ENCODE results near the gene PGD.
A peak's percentile ranks its signal among the peaks of the same experiment; 100 is the strongest.
"Not testable (repeated sequence)": the region's sequence is repeated elsewhere in the genome, so short reads cannot be mapped to it uniquely, and the experiment has no call there.

PGD gene

DNA sequence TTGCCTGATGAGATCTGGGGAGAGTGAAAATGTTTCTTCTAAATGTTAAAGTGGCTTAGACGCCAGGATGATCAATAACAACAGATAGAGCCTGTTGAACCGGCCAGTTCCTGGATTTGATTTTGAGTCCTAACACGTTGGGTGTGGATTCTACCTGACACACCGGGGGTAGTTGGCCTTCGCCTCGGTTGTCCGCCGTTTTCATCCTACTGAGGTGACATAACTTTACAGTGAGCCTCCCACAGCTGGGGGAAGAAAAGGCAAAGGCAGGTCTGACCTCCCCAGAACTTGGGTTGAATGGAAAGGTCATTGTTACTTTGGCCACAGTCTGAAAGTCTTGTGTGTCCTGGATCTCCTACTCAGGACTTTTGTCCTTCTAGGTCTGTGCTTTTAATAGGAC, 1.1 kb downstream of the PGD start:
- no peak for DNase-seq

DNA sequence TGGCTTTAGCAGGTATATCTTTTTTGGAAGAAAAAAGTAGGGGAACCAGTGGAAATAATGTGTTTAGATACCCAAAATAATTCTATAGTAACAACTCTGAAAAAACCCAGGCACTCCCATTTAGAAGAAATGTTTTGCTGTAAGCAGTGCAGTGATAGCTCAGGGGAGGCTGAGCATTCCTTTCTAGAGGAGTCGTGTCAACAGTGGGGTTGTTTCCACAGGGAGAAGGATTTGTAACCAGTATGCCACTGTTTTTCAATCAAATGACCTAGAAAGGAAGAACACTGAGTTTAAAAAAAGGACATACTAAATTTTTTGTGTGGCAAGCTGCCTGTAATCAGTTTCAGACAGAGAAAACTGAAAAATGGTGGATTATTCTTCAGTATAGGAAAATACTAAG, 2.4 kb downstream of the PGD start:
- no peak for DNase-seq

DNA sequence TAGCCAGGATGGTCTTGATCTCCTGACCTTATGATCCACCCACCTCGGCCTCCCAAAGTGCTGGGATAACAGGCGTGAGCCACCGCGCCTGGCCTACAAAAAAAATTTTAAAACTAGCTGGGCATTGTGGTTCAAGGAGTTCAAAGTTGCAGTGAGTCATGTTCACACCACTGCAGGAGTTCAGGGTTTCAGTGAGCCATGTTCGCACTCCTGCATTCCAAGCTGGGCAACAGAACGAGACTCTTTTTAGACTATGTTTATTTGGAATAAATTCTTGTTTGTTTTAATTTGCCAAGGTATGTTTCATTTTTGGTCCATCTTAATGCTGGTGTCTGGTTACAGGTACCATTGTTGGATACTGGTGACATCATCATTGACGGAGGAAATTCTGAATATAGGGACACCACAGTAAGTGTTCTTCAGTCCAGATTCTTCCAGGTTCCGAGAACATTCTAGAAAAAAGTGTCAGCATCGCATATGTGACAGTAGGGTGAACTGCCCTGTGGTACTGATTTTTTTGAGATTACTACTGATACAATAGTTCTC, 3.9 kb downstream of the PGD start:
- no peak for DNase-seq

DNA sequence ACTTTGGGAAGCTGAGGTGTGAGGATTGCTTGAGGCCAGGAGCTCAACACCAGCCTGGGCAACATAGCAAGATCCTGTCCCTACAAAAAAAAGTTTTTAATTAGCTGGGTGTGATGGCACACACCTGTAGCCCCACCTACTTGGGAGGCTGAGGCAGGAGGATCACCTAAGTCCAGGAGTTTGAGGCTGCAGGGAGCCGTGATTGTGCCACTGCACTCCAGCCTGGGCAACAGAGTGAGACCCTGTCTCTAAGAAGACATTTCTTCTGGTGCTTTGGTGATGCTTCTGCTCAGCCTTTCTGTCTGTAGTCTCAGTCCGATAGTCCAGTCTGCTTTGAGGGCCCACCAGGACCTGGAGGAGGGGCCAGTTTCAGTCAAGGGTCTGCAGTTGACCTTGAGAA, 8.3 kb downstream of the PGD start:
- no peak for DNase-seq

GRCh38 chr1:10415211-10415930, 16.5 kb downstream of the PGD start:
- no peak for DNase-seq

DNA sequence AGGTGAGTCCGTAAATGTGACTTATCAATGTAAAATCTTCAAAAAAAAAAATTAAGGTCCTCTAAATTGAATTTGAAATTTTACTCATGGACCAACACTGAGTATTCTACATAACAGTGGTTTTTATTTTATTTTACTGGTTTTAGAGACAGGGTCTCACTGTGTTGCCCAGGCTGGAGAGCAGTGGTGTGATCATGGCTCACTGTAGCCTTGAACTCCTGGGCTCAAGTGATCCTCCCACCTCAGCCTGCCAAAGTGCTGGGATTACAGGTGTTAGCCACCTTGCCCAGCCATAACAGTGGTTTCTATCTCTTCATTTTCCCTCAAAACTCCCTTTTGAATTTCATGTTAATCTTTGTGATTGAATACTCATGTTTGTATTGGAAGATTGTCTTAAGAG, 17.1 kb downstream of the PGD start:
- DNase-seq, result not testable (repeated sequence)

DNA sequence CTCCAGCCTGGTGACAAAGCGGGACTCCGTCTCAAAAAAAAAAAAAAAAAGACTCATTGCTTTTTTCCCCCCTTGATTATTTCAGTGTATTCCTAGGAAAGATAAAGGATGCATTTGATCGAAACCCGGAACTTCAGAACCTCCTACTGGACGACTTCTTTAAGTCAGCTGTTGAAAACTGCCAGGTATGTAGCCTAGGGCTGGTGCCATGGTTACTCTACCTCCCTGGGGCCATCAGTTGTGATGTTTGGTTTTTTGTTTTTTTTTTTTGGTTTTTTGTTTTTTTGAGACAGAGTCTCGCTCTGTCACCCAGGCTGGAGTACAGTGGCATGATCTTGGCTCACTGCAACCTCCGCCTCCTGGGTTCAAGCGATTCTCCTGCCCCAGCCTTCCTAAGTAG, 19.9 kb downstream of the PGD start:
- not testable (repeated sequence) for DNase-seq

- no peak for DNase-seq
Observed at GRCh38 chr1:10419351-10419750, 20.5 kb downstream of the PGD start.

DNA sequence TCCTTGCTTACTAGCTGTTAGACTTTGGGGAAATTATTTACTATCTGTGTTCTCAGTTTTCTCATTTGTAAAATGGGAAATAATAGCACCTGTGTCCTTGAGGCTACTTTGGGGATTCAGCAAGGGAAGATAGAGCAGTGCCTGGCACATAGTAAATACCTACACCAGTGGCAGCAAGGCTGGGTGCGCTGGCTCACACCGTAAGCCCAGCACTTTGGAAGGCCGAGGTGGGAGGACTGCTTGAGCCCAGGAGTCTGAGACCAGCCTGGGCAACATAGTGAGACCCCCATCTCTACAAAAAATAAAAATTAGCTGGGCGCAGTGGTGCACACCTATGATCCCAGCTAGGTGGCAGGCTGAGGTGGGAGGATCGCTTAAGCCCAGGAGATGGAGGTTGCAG, 22.8 kb downstream of the PGD start:
- DNase-seq, result no peak

DNA sequence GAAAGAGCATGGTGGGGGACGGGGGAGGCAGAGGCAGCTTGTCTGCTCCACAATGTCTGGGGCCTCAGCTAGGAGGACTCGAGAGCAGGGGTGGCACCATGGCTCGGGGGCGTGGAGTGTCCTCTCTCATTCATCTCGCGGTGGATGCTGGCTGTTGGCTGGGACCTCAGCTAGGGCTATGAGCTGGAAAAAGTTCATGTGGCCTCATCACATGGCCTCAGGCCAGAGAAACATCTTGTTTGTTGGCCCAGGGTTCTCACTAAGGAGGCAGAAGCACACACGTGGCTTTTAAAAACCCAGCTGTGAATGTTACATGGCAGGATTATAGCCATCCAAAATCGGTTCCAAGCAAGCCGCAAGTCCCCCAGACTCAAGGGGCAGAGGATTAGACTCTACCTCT, 25.2 kb downstream of the PGD start:
- DNase-seq, result no peak

DNA sequence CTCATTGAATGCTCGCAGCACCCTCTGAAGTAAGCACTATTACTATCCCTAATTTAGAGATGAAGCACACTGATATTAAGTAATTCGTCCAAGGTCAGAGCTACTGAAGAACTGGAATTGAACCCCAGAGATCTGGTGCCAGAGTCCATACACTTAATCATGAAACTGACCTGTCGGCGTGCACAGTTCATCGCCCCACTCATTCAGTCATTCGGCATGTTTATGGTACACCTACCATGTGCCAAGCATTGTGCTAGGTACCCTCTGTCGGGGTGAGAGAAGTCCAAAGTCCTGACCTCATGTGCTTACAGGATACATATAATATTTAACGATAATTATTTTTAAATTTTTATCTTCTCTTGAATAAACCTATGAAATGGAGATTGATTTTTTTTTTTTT, 25.8 kb downstream of the PGD start:
- no peak for DNase-seq

DNA sequence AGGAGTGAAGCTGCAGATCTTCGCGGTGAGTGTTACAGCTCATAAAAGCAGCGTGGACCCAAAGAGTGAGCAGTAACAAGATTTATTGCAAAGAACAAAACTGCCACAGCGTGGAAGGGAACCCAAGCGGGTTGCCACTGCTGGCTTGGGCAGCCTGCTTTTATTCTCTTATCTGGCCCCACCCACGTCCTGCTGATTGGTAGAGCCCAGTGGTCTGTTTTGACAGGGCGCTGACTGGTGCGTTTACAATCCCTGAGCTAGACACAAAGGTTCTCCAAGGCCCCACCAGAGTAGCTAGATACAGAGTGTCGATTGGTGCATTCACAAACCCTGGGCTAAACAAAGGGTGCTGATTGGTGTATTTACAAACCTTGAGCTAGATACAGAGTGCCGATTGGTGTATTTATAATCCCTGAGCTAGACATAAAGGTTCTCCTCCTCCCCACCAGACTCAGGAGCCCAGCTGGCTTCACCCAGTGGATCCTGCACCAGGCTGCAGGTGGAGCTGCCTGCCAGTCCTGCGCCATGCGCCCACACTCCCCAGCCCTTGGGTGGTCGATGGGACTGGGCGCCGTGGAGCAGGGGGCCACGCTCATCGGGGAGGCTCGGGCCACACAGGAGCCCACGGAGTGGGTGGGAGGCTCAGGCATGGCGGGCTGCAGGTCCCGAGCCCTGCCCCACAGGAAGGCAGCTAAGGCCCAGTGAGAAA, 27.1 kb downstream of the PGD start:
- DNase-seq, result not testable (repeated sequence)

- DNase-seq, result not testable (repeated sequence)
Observed at GRCh38 chr1:10426535-10426848, 27.6 kb downstream of the PGD start.

- DNase-seq, result no peak
Observed at GRCh38 chr1:10428984-10429383, 30.1 kb downstream of the PGD start.

DNA sequence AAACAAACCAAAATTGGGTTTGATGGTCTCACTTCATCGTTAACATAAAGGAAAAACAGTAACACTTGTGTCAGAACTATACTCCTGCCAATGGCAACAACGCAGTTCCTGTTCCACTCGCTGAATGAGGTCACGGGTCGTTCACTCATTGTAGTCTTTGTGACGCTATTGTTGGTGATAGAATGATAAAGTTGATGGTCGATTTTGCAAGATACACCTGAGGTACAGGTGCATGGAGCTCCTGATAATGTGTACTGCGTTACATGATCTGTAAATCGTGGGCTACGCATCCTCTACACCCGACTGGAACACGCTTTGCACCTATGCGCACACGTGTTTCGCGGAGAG, 31.0 kb downstream of the PGD start:
- DNase-seq, result no peak

DNA sequence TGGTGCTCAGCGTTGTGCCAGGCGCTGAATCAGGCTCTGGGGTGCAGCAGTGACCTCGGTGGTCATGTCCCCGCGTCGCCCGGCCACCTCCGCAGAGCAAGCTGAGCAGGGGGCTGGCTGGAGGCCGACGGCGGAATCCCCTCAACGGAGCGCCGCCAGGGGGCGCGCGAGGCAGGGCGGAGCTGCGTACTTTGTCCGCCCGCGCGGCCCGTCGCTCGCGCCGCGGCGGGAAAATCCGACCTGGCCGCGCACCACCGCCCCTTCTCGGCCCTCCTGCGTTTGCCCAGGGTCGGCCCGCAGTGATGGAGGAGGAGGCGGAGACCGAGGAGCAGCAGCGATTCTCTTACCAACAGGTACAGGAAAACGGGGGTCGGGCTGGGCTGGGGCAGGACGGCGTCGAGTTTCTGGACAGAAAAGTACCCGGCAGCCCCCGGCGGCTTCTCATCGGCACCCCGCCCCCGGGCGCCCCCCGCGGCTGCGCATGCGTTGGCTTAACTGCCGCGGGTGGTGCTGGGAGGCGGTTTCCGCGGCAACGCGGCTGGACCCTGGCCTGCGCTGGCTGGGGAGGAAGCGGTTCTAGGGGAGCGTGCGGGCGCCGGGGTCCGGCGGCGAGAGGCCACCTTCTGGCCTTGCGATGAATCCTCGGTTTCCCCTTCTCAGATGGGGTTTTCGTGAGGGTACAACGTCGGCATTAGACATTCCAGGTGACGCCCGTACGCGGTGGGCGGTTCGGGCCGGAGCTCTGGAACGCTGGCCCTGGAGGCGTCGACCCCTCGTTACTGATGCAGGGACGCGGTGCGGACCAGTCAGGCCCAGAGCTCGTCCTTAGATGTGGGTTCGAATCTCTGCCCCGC, 31.6 kb downstream of the PGD start, which contains the start of gene CENPS:
CENPS (plus strand) TSS at position 218 of the 854 bp plus-strand sequence; CDS start at position 303, 85 bp downstream.
- peak; percentile 97 for DNase-seq

DNA sequence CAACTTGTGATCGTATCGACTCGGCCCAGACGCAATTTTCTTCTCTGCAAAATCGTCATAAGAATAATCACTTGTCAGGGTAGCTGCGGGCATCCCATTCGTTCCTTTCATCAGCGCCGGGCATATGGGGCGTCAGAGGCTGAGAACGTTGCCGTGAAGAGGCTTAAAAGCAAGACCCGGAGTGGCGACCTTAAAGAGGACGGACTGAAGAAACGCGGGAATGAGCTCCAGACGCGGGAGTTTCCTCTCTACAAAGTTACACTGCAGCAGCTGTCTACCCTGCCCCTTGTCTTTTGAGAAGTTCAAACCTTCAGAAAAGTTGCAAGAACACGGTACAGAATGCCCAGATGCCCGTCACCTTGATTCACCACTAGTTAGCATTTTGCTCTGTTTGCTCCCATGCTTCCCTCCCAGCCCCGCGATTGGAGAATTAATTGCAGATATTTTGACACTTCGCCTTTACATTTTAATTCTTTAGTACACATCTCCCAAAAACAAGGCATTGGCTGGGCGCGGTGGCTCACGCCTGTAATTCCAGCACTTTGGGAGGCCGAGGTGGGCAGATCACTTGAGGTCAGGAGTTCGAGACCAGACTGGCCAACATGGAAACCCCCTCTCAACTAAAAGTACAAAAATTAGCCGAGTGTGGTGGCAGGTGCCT, 32.3 kb downstream of the PGD start:
- no peak for DNase-seq

GRCh38 chr1:10432910-10433700, 34.2 kb downstream of the PGD start:
- no peak for DNase-seq

GRCh38 chr1:10433790-10434189, 34.9 kb downstream of the PGD start:
- no peak for DNase-seq

DNA sequence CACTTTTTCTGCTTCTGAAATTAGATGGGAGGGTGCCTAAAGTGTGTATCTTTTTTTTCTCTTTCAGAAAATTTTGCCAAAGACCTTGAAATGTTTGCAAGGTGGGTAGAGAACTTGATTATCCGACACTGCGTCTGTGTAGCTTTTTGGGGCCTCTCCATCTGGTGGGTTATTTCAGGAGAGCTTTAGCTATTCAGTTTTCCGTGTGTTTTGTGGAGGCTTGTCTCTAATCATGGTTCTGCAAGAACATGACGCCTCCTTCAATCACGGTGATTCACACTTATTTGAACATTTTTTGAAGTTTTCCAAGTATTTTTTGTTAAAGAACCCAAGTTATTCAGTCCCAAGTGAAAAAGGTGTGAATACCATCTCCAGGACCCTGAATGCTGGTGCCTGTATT, 35.7 kb downstream of the PGD start:
- no peak for DNase-seq

GRCh38 chr1:10437052-10437451, 38.2 kb downstream of the PGD start:
- no peak for DNase-seq

- DNase-seq, result no peak
Observed at GRCh38 chr1:10438677-10439163, 39.9 kb downstream of the PGD start.

All from activated effector memory CD4-positive, alpha-beta T cell treated with anti-CD3 and anti-CD28 coated beads, Interleukin-2, amount 50 U/mL, for 16 hours (primary cell).